HepG2 (cell line): ENCODE data around the gene NGB. TPM values are rescaled to one million over a fixed set of nuclear protein-coding genes. Genes with fewer than 3 reads are reported as not detected.

Experiments
- ATAC-seq: fragments of 200-7000 bp; cut with Tn5 transposase; 3 replicates; pipeline ENCODE4 v1.9.1; 2020; ENCODE audit warnings: mild to moderate bottlenecking, moderate library complexity
- BruUV-seq: library from RNA; stranded (reverse); fragments of 400-500 nt; replicated peaks from 2 replicates; lab custom pipeline; 2021; lab: Mats Ljungman, UMichigan
- CTCF ChIA-PET: fragments of 300-600 bp; formaldehyde crosslinking; extraction: SDS; loops from one replicate; lab custom pipeline; 2021; ENCODE audit warnings: low total read pairs, inconsistent platforms, low intra/inter-chr PET ratio; lab: Yijun Ruan, JAX
- POLR2A ChIA-PET: fragments of 350-600 bp; sonication (Branson Sonifier 250); formaldehyde crosslinking; loops from one replicate; lab custom pipeline; 2020; ENCODE audit warnings: antibody characterized with exemption, inconsistent platforms; lab: Yijun Ruan, JAX
- DNase-seq: peaks from one replicate; pipeline ENCODE4 v3.0.0-alpha.2; 2015; ENCODE audit warnings: low spot score
- FAIRE-seq: peaks from 3 replicates; lab custom pipeline; 2011; peaks lifted over from hg19 to GRCh38; lab: Jason Lieb, UNC
- H2AFZ ChIP-seq: one replicate; pipeline ENCODE4 v1.6.1; 2011; ENCODE audit warnings: low read length, inconsistent platforms
- H3K27ac ChIP-seq: fragments of 300-600 bp; 3 replicates; pipeline ENCODE4 v1.8.0; 2011; ENCODE audit warnings: mixed run types, mild to moderate bottlenecking, mixed read lengths, low read length, inconsistent platforms; ENCODE audit not compliant: insufficient read depth; ENCODE audit errors: extremely low read length
- H3K27me3 ChIP-seq, 2 experiments: fragments of 200-600 bp in 1 of 2; 2 replicates in 1 of 2; 3 replicates in 1 of 2; pipeline versions ENCODE4 v1.6.0 to v1.8.0; 2011; ENCODE audit warnings: low read length in 2 of 2, mild to moderate bottlenecking in 2 of 2, moderate library complexity in 2 of 2, inconsistent platforms in 1 of 2; ENCODE audit not compliant: insufficient read depth in 2 of 2, control insufficient read depth in 1 of 2
- H3K36me3 ChIP-seq, 2 experiments: fragments of 200-600 bp in 1 of 2; replicated peaks in 1 of 2; 2 replicates in 1 of 2; 3 replicates in 1 of 2; pipeline versions ENCODE4 v1.5.1 to v1.8.0; 2011; ENCODE audit warnings: low read length in 2 of 2, inconsistent platforms in 1 of 2; ENCODE audit not compliant: insufficient read depth in 2 of 2, control insufficient read depth in 1 of 2
- H3K4me1 ChIP-seq: 2 replicates; pipeline ENCODE4 v1.5.1; 2012; ENCODE audit warnings: low read length, inconsistent platforms; ENCODE audit not compliant: insufficient read depth
- H3K4me2 ChIP-seq: 2 replicates; pipeline ENCODE4 v1.6.0; 2011; ENCODE audit warnings: low read depth, low read length, inconsistent platforms
- H3K4me3 ChIP-seq, 3 experiments: fragments of 200-600 bp in 1 of 3; sonication (generic), shearing (Covaris generic) in 1 of 3; replicated peaks in 1 of 3; 2 replicates each; pipeline ENCODE4 v1.5.1; 2011 to 2016; ENCODE audit warnings: low read length in 3 of 3, inconsistent platforms in 2 of 3, low read depth in 2 of 3, mild to moderate bottlenecking in 2 of 3, control low read depth in 1 of 3, mixed read lengths in 1 of 3; ENCODE audit not compliant: insufficient read depth in 1 of 3
- H3K79me2 ChIP-seq: one replicate; pipeline ENCODE4 v1.6.1; 2011; ENCODE audit warnings: low read length, inconsistent platforms; ENCODE audit not compliant: insufficient read depth
- H3K9ac ChIP-seq: 2 replicates; pipeline ENCODE4 v1.6.0; 2011; ENCODE audit warnings: mild to moderate bottlenecking, low read depth, low read length, inconsistent platforms; ENCODE audit not compliant: insufficient read depth
- H3K9me3 ChIP-seq: 2 replicates; pipeline ENCODE4 v1.5.1; 2012; ENCODE audit warnings: mild to moderate bottlenecking, low read length
- H4K20me1 ChIP-seq: 2 replicates; pipeline ENCODE4 v1.6.0; 2011; ENCODE audit warnings: inconsistent platforms, mild to moderate bottlenecking, low read length, moderate library complexity; ENCODE audit not compliant: insufficient read depth
- ATRX ChIP-seq: sonication (generic); formaldehyde crosslinking; IDR thresholded peaks from 2 replicates; pipeline ENCODE4 v1.4.0; 2020; ENCODE audit warnings: missing genetic modification reagents, borderline replicate concordance
- HDAC1 ChIP-seq: sonication (generic); formaldehyde crosslinking; IDR thresholded peaks from 2 replicates; pipeline ENCODE4 v1.5.1; 2020; ENCODE audit warnings: mild to moderate bottlenecking, missing genetic modification reagents
- KDM5A ChIP-seq: fragments of 200-600 bp; sonication (generic); IDR thresholded peaks from 2 replicates; pipeline ENCODE4 v1.7.0; 2018; ENCODE audit warnings: antibody characterized with exemption, mild to moderate bottlenecking, low read length, borderline replicate concordance
- MEIS2 ChIP-seq: sonication (generic); formaldehyde crosslinking; IDR thresholded peaks from 2 replicates; pipeline ENCODE4 v1.9.0; 2021; ENCODE audit warnings: mild to moderate bottlenecking, missing genetic modification reagents
- MXI1 ChIP-seq: IDR thresholded peaks from 3 replicates; pipeline ENCODE4 v1.6.1; 2012; ENCODE audit warnings: low read depth, low read length, inconsistent platforms, borderline replicate concordance
- RXRB ChIP-seq: IDR thresholded peaks from 2 replicates; pipeline ENCODE4 v1.6.1; 2016; ENCODE audit warnings: borderline replicate concordance, missing genetic modification reagents, missing compliant biosample characterization
- ZFY ChIP-seq: sonication (generic); formaldehyde crosslinking; IDR thresholded peaks from 2 replicates; pipeline ENCODE4 v1.4.0; 2020; ENCODE audit warnings: missing genetic modification reagents
- ZNF564 ChIP-seq: sonication (generic); formaldehyde crosslinking; IDR thresholded peaks from 2 replicates; pipeline ENCODE4 v1.8.1; 2023; ENCODE audit warnings: mild to moderate bottlenecking, missing genetic modification reagents
- ZNF598 ChIP-seq: sonication (generic); formaldehyde crosslinking; IDR thresholded peaks from 2 replicates; pipeline ENCODE4 v1.5.1; 2020; ENCODE audit warnings: mild to moderate bottlenecking, missing genetic modification reagents, borderline replicate concordance
- ZNF619 ChIP-seq: sonication (generic); formaldehyde crosslinking; IDR thresholded peaks from 2 replicates; pipeline ENCODE4 v1.4.0; 2020; ENCODE audit warnings: mild to moderate bottlenecking, missing genetic modification reagents
- ZNF782 ChIP-seq: sonication (generic); formaldehyde crosslinking; IDR thresholded peaks from 2 replicates; pipeline ENCODE4 v1.4.0; 2020; ENCODE audit warnings: missing genetic modification reagents, mild to moderate bottlenecking, borderline replicate concordance
- WGBS: methylation state at CpG from one replicate; pipeline ENCODE4 v1.1.6; 2017; ENCODE audit warnings: low lambda C conversion rate; 5-methylcytosine and 5-hydroxymethylcytosine counted together
- in situ Hi-C: cut with HindIII; loops from 2 replicates; pipeline ENCODE4 v1.10.0; 2017; ENCODE audit warnings: low pct_unique_long_range_greater_than_20kb; ENCODE audit not compliant: extremely low pct_ligation_motif_present
- intact Hi-C: fragments of 100-400 bp; cut with micrococcal nuclease; formaldehyde crosslinking; loops from one replicate; pipeline ENCODE4 v1.10.0; 2022; ENCODE audit not compliant: unreplicated experiment
- polyA plus RNA-seq, 8 experiments: library from polyadenylated mRNA; depleted of rRNA in 3 of 8; stranded (reverse) in 7 of 8; unstranded in 1 of 8; fragments of >200 nt; fragmentation: Illumina TruSeq in 4 of 8; extraction: Trizol in 4 of 8; gene quantifications; 2 replicates each; pipeline versions ENCODE4 v1.2.1 to v1.2.3, GENCODE V29; 2011 to 2016; ENCODE audit warnings: low read depth in 4 of 8, missing spikeins in 1 of 8, mixed read lengths in 1 of 8; ENCODE audit not compliant: insufficient read depth in 1 of 8
- total RNA-seq, 5 experiments: library from RNA; depleted of rRNA; stranded (reverse); fragments of >200 nt; fragmentation: Illumina TruSeq; extraction: Trizol; gene quantifications; 2 replicates each; pipeline ENCODE4 v1.2.3, GENCODE V29; 2016; ENCODE audit warnings: low read depth in 1 of 5
- TF ChIP-seq, protein P1 (sequence below): fragments of 450-650 bp; IDR thresholded peaks from 2 replicates; pipeline ENCODE4 v1.6.1; 2017
- TF ChIP-seq, protein P2 (sequence below): sonication (generic); formaldehyde crosslinking; IDR thresholded peaks from 2 replicates; pipeline ENCODE4 v1.5.1; 2020; ENCODE audit warnings: missing genetic modification reagents, mild to moderate bottlenecking, borderline replicate concordance
- TF ChIP-seq, protein P3 (sequence below): sonication (generic); formaldehyde crosslinking; IDR thresholded peaks from 2 replicates; pipeline ENCODE4 v1.4.0; 2020; ENCODE audit warnings: low read depth, missing genetic modification reagents
- TF ChIP-seq, protein P4 (sequence below): sonication (generic); formaldehyde crosslinking; IDR thresholded peaks from 2 replicates; pipeline ENCODE4 v1.4.0; 2020; ENCODE audit warnings: missing genetic modification reagents

The NGB gene
- total and polyA plus RNA-seq, 2 of the 13 experiments (the other 11 are each of a cell fraction or from before 2014, with no cell fraction given): 0.04 TPM; not detected in 1

DNA sequence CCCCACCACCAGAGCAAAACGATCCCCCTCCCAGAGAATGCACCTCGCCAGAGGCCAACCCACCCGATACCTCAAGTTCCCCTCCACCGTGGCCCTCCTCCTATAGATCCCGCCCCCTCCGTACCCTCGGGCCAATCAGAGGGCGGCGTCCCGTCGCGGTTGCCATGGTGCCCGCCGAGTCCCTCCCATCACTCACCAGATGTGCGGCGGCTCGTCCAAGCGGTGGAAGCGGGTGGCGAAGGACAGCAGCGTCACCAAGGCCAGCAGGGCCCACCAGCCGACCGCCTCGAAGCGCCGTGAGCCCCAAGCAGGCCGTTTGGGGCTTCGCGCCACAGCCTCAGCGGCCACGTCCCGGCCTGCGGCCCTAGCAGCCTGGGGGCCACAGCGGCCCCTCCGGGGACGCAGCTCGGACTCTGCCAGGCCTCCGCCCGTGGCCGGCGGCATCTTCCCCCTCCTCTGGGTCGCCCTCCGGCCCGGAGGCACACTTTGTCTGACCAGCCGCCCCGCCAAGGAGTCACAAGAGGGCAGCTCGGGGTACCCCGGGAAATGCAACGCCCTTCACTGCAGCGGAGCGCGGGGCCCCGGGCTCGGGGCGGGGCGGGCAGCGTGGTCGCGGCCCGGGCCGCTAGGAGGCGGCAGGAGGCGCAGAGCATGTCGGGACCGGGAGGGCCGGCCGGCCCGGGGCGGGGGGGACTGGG lies 49.4 kb upstream of the NGB start, which contains the start of gene POMT2:
Gene POMT2, minus strand, starts transcription at position 646 of the 698 bp plus-strand sequence. Its CDS starts 202 bp downstream, at position 444.
- no peak within 1 kb of the TSS for H2AFZ ChIP-seq
- H3K4me2 ChIP-seq: peak within 1 kb of the TSS; percentile 91
- DNase-seq (peak; percentile 88), ATAC-seq (peak; percentile 83), FAIRE-seq (peak; percentile 55)
- no peaks in the 10 kb centered on the region for H3K27me3 ChIP-seq
- H3K4me3 ChIP-seq: peak within 1 kb of the TSS; percentile 79 to 93 (median 90)
- intact Hi-C loops: loop anchor here (1.0 to 5.0 kb wide), 3 partner anchors 17 to 137 kb away; partner anchors contain the start of genes AHSA1, SAMD15, TMED8 and VIPAS39
- no peaks in the 10 kb centered on the region for H3K9me3 ChIP-seq
- no TSS peak for BruUV-seq
- in situ Hi-C loops: no loop called here
- CTCF ChIA-PET: no interaction called here
- POLR2A ChIA-PET: interaction anchor here (1.0 to 3.1 kb wide), 12 partner anchors 10 to 138 kb away, joined by 3 to 37 read pairs (median 6); partner anchors contain the start of genes AHSA1, SAMD15, TMED8 and VIPAS39
- no peaks in the 10 kb centered on the region for H3K36me3 ChIP-seq
- H3K79me2 ChIP-seq: peaks cover 41% of the 10 kb centered on the region
- H3K27ac ChIP-seq: peak within 1 kb of the TSS; percentile 96
- peak within 1 kb of the TSS; percentile 93 for H3K9ac ChIP-seq
- under 1% methylated on average over 22 of the region's 69 CpGs for WGBS
- H4K20me1 ChIP-seq: no peaks in the 10 kb centered on the region
- peaks cover 80% of the 10 kb centered on the region for H3K4me1 ChIP-seq
- peak; percentile 84; the same call in 1 of the 3 replicates for TF ChIP-seq MXI1
- TF ChIP-seq, protein P1, sequence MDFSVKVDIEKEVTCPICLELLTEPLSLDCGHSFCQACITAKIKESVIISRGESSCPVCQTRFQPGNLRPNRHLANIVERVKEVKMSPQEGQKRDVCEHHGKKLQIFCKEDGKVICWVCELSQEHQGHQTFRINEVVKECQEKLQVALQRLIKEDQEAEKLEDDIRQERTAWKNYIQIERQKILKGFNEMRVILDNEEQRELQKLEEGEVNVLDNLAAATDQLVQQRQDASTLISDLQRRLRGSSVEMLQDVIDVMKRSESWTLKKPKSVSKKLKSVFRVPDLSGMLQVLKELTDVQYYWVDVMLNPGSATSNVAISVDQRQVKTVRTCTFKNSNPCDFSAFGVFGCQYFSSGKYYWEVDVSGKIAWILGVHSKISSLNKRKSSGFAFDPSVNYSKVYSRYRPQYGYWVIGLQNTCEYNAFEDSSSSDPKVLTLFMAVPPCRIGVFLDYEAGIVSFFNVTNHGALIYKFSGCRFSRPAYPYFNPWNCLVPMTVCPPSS: no peak
- peak; percentile 81; the same call in 1 of the 2 replicates for TF ChIP-seq ZNF598
- TF ChIP-seq, protein P2, sequence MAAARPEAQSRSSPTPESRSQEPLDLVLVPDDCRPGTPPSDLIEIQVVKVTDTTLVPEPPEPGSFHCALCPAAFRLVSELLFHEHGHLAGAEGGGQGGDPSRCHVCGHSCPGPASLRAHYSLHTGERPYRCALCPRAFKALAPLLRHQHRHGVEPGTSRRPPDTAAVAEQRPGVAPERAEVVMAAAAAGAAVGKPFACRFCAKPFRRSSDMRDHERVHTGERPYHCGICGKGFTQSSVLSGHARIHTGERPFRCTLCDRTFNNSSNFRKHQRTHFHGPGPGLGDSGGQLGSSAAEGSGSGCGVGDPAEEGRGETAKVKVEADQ: peak; percentile 85
- TF ChIP-seq, protein P3, sequence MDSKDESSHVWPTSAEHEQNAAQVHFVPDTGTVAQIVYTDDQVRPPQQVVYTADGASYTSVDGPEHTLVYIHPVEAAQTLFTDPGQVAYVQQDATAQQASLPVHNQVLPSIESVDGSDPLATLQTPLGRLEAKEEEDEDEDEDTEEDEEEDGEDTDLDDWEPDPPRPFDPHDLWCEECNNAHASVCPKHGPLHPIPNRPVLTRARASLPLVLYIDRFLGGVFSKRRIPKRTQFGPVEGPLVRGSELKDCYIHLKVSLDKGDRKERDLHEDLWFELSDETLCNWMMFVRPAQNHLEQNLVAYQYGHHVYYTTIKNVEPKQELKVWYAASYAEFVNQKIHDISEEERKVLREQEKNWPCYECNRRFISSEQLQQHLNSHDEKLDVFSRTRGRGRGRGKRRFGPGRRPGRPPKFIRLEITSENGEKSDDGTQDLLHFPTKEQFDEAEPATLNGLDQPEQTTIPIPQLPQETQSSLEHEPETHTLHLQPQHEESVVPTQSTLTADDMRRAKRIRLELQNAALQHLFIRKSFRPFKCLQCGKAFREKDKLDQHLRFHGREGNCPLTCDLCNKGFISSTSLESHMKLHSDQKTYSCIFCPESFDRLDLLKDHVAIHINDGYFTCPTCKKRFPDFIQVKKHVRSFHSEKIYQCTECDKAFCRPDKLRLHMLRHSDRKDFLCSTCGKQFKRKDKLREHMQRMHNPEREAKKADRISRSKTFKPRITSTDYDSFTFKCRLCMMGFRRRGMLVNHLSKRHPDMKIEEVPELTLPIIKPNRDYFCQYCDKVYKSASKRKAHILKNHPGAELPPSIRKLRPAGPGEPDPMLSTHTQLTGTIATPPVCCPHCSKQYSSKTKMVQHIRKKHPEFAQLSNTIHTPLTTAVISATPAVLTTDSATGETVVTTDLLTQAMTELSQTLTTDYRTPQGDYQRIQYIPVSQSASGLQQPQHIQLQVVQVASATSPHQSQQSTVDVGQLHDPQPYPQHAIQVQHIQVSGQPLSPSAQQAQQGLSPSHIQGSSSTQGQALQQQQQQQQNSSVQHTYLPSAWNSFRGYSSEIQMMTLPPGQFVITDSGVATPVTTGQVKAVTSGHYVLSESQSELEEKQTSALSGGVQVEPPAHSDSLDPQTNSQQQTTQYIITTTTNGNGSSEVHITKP: no peak
- TF ChIP-seq, protein P4, sequence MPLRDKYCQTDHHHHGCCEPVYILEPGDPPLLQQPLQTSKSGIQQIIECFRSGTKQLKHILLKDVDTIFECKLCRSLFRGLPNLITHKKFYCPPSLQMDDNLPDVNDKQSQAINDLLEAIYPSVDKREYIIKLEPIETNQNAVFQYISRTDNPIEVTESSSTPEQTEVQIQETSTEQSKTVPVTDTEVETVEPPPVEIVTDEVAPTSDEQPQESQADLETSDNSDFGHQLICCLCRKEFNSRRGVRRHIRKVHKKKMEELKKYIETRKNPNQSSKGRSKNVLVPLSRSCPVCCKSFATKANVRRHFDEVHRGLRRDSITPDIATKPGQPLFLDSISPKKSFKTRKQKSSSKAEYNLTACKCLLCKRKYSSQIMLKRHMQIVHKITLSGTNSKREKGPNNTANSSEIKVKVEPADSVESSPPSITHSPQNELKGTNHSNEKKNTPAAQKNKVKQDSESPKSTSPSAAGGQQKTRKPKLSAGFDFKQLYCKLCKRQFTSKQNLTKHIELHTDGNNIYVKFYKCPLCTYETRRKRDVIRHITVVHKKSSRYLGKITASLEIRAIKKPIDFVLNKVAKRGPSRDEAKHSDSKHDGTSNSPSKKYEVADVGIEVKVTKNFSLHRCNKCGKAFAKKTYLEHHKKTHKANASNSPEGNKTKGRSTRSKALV: 0 out of 2 replicates have a peak, but pooled peaks have one; percentile 64
- TF ChIP-seq MEIS2: no peak
- peak; percentile 28; the same call in 1 of the 2 replicates for TF ChIP-seq RXRB (CRISPR knock-in tag)
- TF ChIP-seq ZNF564 (CRISPR knock-in tag): 0 out of 2 replicates have a peak, but pooled peaks have one; percentile 25
- no peak for TF ChIP-seq ATRX
- TF ChIP-seq KDM5A: peak; percentile 68
- TF ChIP-seq HDAC1 (CRISPR knock-in tag): peak; percentile 83
- TF ChIP-seq ZFY (CRISPR knock-in tag): peak; percentile 92
- TF ChIP-seq ZNF619: no peak
- TF ChIP-seq ZNF782 (CRISPR knock-in tag): no peak; the same call in 1 of the 2 replicates
